HG03066 (cell line): ENCODE data around the gene SNCG.
"Not testable (repeated sequence)": the region's sequence is repeated elsewhere in the genome, so short reads cannot be mapped to it uniquely, and the experiment has no call there.

Experiments
- ATAC-seq: cut with Tn5 transposase; IDR thresholded peaks from one replicate; pipeline ENCODE4 v1.9.1; 2021; ENCODE audit warnings: low read depth; ENCODE audit not compliant: unreplicated experiment

Gene SNCG

DNA sequence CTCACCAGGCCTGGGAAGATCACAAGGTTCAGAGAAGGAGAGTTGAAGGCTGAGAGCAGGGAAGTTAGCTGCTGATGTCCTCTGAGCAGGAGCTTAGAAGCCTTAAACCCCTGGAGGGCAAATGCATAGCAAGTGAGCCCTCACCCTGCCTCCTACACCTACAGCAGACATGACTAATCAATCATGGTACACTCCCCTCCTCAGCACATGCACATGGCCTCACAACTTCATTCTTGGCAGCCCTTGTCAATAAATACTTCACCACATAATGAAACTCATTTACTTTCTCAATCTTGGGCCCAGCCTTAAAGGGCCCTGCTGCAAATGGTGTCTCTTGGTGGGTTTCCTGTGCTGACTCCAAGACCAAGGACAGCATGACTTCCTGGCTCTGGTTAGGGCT lies 13.9 kb upstream of the SNCG start:
- no peak for ATAC-seq

DNA sequence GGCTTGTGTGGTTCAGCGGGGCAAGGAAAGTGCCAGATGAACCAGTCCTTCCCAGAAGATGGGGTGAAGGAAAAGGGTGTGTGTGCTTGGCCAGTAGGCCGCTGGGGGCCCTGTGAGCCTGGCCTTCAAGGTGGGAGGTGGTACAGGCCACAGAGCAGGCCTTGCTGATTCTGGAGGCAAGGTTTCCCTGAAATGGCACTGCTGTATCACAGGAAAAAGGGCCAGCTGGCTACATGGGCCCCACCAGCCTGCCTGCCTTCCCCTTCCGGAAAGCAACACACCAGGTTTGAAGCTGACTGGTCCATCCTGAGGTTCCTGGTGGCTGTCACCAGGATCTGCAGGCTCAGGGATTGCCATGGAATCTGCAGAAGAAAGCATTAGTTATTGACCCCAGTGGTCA lies 13.5 kb upstream of the SNCG start:
- ATAC-seq, result no peak

DNA sequence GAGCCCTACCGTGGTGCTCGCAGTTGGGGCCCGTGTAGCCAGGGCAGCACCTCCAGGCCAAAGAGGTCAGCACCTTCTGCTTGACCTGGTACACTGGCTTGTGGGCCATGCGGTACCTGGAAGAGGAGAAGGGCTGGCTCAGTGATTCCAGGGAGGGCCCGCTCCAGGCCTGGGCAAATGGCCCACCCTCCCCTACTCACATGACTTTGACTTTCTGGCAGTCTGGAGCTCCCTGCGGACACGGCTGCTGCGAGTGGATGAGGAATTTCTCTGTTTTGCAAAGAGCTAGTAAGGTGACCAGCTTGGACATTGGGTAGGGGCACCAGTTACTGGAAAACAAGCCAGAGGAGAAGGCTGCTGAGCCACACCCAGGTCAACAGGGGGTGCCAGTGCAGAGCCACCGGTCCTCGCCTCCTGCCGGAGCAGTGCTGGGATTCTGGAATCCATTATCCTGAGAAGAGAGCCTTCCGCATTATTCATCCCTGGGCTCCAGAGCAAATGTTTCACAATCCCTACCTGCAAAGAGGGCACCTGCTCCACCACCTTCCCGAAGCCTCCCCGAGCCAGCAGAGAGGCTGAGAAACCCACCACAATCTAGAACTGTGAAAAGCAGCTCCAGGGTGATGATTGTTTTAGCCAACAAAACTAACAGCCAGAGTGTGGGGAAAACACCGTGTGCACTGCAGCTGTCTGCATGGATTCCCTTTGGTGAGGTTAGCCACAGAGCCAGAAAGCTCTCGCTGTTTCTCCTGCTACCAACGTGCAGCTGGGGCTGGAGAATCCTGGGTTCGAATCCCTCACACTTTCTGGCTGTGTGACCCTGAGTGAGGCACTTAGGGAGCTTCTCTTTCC lies 12.8 kb upstream of the SNCG start:
- ATAC-seq, result no peak

DNA sequence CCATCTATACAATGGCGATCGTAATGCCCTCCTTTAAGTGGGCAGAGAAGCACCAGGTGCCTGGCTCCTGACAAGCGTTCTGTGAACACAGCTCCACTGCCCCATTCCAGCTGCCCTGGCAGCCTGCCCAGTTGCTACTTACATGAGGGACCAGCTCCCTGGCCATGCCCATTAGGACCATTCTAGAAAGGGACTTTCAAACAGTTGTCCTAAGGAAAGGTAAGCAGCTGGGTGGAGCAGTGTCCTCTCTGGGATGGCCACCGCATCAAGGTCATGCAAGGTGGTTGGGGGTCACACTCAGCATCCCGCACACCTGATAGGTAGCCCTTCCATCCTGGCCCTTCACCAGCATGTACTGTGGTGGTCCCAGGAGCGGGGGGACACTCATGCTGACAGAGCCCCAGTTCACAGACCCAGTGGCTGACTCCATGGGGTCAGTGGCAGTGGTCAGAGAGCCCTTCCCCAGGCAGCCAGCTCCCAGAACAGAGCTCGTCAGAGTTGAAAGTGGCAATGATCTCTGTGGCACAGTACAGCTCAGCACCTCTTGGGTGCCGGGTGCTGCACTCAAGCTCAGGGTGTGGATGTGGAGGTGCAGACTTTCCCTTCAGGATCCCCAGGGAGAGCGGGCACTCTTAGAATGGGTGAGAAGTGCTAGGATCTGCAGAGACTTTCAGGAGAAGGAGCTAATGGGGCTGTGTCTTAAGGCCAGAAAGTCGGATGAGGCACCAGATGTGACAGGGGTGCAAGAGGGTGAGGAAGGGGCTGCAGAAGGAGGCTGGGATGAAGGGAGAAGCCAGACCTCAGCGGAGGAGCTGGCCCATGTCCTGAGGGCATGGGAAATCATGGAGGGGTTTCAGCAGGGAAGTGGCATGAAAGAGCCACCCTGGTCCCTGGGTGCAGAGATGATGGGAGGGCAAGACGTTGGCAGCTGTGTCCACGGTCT lies 11.9 kb upstream of the SNCG start:
- no peak for ATAC-seq

DNA sequence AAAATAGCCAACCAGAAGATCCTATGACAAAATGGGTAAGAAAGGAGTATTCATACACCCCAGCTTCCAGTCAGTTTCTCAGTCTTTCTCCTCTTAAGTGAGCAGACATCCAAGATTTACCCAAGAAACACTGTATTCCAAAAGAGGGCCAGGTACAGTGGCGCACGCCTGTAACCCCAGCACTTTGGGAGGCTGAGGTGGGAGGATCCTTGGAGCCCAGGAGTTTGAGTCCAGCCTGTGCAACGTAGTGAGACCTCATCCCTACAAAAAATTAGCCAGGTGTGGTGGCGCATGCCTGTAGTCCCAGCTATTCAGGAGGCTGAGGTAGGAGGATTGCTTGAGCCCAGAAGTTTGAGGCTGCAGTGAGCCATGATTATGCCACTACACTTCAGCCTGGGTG lies 10.6 kb upstream of the SNCG start:
- ATAC-seq, result not testable (repeated sequence)

DNA sequence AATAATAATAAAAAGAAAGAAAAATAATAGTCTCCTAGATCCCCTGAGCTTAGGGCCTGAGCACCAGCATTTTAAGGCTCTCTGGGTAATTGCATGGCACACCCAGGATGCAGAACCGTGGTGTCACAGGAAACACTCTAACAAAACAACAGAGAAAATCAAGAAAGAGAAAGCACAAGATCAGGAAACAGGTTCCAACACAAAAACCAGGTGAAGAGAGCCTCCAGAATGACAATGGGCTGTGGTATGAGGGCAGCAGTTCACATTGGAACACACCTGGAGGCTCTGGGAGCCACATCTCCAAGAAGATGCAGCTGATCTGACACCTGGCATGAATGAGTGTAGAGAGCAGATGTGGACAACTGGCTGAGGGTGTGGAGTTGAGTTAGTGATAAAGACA lies 8.1 kb upstream of the SNCG start:
- no peak for ATAC-seq

DNA sequence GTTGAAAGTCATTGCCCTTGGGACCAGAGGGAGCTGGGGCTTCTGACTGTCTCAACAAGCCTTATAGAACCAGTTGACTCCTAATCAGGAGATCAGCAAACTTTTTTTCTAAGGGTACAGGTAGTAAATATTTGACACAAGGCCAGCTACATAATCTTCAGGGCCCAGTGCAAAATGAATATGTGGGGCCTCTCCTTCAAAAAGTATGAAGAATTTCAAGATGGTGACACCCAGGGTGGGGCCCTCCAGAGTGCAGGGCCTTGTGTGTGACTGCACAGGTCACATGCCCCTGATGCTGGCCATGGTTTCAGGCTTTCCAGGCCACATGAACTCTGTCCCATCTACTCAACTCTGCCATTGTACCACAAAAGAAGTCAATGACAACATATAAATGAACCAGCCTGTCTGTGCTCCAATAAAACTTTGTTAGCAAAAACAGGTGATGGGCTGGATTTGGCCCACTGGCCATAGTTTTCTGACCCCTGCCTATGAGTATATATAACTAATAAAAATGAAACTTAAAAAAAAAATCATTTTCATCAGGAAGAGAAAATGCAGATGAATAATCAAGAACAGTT lies 7.1 kb upstream of the SNCG start:
- ATAC-seq, result no peak

DNA sequence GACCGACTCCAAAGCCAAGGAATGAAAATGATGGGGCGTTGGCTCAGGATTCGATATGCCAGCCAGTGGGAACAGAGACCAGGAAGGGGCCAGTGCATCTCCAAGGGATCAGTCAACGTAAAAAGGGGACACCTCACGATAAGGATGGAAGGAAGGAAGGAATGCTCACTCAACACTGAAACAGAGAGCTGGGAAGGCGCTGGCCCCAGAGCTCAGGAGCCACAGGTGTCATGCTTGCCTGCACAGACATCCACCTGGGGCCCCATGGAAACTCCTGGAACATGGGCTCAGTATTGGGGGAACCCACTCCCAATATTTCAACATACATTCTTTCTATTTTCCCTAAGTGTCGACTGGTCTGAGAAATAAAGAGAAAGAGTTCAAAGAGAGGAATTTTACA lies 6.3 kb upstream of the SNCG start:
- no peak for ATAC-seq

DNA sequence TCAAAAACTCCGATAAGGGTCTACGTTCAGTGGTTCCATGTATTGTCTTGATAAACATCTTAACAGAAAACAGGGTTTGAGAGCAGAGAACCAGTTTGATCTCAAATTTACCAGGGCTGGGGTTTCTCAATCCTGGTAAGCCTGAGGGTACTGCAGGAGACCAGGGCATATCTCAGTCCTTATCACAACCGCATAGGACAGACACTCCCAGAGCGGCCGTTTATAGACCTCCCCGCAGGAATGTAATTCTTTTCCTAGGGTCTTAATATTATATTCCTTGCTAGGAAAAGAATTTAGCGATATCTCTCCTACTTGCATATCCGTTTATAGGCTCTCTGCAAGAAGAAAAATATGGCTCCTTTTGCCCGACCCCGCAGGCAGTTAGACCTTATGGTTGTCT lies 5.7 kb upstream of the SNCG start:
- not testable (repeated sequence) for ATAC-seq

DNA sequence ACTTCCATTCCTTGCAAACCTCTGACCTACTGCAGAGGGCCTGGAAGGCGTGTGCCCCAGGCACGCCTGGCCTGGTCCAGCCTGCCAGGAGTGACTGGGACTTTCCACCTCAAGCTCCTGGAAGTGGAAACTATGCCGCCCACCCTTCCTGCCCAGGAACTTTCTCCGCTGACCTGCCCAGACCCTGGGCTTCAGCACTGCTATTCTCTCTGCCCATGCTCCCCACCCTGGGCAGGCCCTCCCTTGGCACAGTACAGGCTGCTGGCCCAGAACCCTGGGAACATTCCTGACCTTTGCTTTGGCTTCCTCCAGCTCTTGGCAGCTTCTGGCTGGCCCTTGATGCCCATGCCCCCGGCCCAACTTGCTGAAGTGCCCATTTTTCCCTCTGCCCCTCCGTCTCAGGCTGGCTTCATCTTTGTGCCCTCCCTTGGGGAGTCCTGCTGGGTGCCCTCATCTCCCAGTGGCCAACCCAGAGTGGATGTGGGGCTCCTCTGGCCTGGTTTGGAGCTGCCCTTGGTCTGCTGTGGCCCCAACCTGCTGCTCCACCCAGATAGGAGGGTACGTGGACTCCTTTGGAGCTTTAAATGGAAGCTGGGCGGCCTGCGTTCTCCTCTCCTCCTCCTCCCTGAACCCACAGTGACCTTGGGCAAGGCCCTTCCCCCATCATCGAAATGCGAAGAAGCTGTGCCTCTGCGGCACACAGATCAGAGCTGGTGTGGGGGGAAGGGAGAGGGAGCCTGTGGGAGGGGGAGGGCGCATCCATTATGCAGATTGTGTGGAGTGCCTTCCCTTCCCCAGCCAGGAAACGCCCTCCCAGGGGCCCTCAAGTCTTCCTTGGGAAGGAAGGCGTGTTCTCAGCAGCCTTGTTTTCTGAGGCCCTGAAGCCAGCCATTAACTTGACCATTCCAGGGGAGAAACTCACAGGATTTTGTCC lies 4.4 kb upstream of the SNCG start:
- no peak for ATAC-seq

DNA sequence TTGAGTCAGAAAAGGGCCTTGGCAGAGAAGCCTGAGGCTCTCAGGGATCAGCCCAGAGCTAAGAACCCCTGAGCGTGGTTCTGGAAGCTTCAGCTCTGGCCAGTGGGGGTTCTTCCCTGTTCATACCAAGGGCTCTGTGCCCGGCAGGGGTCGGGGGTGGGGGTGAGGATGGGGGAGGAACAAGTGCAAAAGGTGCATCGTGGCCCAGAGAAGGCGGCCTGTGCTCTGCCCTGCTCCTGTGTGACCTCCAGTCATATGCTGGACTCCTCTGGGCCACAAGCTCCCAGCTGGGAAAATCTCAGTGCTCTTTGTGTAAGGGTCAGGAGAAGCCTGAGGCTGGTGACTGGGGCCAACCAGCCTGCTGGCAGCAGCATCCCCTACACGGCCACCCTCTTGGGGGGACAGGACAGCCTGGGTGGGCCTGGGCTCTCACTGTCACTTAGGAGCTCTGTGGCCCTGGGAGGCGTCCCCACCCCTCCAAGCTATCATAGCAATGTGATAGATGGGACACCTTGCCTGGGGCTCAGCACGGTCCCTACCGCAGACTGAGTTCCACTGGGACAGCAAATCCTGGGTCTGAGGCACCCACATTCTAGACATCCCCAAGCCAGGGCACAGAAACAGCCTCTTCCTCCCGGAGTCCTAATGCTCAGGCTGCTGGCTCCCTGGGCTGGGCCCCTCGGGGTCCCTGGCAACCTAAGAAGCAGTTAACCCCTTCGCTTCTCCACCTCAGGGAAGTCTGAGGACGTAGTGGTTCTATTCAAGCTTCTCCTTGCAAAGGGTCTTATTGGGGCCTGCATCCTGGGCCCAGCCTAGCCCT lies 3.5 kb upstream of the SNCG start:
- no peak for ATAC-seq

DNA sequence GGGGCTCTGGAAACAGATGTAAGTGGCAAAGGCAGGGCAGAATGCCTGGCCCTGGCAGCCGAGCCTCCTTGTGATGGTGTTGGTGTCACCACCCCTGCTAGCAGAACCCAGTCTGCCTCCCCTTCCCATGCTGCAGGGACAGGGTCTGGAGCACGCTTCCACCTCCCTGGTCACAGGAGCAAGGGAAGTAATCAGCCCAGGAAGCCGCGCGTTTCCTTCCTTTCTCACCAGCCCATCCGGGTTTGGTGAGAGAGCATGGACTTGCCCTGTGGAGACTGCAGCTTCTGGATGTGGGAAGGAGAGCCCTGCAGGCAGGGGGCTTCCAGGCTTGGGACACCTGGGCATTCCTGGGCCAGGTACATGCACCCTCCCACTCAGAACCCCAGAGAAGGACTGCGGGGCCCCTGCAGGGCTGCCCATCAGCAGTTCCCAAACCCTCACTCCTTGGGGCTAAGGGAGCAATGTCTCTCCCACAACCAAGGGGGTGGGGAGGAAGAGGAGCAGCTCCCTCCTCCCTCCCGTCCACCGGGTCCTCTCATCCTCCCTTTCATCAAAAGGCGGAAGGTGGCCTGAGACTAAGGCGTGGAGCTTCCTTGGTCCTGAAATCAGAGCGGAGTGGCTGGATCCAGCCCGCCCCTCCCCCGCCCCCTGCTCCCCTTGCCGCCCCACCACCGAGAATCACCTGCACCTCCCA lies 2.8 kb upstream of the SNCG start:
- no peak for ATAC-seq

DNA sequence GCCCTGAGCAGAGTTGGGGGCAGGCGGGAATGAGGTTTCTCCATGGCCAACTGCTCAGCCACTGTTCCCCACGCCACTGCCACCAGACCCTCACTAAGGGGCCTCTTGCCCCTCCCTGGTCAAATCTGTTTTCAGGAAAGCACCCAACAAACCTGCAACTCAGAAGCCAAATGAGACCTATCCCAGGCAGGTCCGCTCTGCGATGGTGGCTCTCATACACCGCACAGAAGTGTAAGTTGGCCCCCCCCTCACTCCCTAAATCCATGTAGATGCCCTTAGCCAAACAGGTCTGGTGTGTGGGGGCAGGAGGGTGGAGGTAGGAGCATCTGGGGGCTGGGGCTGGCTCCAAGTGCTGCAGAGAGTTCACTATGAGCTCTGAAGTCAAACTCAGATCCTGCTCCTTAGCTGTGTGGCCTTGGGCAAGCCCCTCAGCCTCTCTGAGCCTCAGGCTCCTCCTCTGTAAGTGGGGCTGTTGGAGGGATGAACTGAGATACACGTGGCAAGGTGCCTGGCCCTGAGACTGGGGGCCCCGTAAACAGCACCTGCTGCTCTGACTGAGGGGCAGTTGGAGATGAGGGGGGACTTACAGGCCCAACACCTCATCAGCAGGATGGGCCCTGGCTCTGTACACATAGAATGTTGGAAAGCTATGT lies 2.1 kb upstream of the SNCG start:
- no peak for ATAC-seq

DNA sequence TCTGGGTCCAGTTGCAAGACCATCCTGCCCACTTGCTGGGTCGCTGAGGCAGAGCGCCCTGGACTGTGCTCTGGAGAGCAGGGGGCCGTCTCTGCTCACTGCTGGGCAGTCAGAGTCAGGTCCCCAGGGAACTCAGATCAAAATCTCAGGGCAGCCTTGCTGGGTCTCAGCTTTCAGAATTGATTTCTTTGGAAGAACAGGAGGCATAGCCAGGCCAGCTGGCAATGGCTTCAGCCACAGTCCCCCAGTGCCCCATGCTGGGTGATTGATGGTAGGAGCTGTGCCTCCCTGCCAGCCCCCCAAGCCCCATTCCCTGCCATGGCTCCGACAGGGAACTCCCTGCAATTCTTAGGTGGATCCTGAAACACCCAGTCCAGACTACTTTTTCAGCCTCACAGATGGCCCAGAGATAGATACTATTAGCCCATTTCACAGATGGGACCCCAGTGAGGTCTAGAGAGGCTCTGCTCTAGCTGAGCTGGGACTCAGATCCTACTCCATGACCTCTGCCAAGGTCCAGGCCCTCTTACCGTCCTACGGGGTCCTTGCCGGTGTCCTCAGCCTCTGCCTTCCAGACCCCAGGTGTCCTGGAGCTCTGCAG lies 1.5 kb upstream of the SNCG start:
- no peak for ATAC-seq

DNA sequence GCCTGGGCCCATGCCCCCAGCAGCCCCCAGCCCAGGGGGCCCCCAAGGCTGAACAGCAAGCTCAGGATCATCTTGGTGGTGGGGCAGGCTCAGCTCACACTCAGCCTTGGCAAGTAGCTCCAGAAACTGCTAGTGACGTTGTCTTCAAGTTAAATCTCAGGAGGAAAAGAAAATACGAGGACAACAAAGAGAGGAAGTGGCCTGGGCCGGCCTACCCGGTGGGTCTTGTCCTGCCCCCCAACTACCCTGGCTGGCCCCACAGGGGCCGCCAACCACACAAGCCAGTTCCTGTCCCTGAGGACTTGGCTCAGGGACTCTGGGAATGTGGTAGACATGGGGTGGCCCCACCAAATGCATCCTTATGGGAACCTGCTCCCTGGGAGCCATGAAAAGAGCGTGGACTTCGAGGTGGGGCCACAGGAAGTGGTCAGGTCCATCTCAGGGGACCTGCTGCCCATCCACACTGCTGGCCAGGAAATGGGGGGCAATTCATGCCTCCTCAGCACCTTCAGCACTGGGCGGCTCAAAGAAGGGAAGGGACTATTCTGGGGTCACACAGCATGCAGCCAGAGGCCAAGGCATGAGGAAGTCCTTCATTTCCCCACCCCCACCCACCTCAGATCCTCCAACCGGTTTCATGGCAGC lies 806 bp upstream of the SNCG start, which contains the start of gene MMRN2:
TSS of gene MMRN2 (minus strand) at position 145 of the 645 bp plus-strand sequence. CDS start at position 71, 74 bp downstream.
- no peak for ATAC-seq

DNA sequence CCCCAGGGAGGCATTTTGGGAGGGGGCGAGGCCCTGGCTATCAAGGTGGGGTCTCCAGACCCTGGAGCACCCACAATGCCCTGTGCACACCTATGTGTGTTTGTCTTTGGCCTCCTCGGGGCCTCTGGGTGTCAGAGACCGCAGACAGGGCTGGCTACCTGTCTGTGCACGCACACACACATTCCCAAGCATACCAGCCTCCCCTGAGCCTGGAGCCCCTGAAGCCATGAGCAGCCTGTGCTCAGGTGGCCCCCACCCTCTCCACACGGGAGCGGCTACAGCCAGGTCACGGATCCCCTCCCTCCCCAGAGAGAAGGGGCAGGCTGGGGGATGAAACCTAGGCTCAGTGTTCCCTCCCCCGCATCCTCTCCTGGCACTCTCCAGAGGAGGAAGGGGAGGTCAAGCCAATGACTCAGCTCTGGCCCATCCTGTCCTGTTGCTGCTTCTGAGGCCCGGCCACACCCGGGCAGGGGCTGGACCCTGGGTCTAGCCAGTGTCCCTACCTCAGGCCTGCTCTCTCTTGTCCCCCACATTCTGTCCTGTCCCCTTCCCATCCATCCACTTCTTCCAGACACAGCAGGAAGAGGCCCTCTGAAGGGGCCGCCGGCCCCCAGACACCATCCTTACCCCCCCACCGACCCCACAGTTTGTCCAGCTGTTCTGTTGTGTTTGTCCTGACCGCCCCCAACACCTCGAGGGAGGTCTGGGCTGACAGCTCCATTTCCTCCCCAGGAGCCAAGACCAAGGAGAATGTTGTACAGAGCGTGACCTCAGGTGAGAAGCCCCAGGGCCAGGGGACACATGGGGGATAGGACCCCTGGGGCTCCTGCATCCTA lies 720 bp downstream of the SNCG start:
- ATAC-seq, result no peak

DNA sequence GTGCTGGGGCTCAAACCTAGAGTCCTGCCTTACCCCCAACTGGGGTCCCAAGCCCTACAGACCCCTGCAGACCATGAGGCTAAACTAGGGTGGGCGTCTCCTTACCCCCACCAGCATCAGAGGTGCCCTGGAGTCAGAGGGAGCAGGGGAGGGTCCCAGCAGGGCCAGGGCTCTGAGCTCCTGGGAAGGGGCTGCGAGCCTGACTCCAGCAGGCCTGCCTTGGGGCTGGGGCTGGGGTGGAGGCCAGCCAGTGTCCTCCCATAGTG lies 1.3 kb downstream of the SNCG start:
- ATAC-seq, result no peak
